ENCODE data around the gene CD19.
"Not testable (repeated sequence)": the region's sequence is repeated elsewhere in the genome, so short reads cannot be mapped to it uniquely, and the experiment has no call there.

The CD19 gene

GRCh38 chr16:28958836-28959235, 27.1 kb downstream of the CD19 start:
- no peaks in the 10 kb centered on the region for H3K9me3 ChIP-seq (ENCODE audit: control insufficient read depth, insufficient read depth, low read length)
- H3K27ac ChIP-seq (ENCODE audit: low read length) = no peak overlapping the region
- no CpG with 5 or more reads among the region's 6 CpGs for WGBS (ENCODE audit: insufficient coverage, insufficient read length)
- no peaks in the 10 kb centered on the region for H3K27me3 ChIP-seq (ENCODE audit: control insufficient read depth, insufficient read depth, low read length)
- DNase-seq (ENCODE audit: low read depth, low spot score) = no peak
- H3K4me3 ChIP-seq (ENCODE audit: low read length) = no peak overlapping the region
- no peaks in the 10 kb centered on the region for H3K4me1 ChIP-seq (ENCODE audit: control insufficient read depth, insufficient read depth, low read length)
- peaks cover 45% of the 10 kb centered on the region for H3K36me3 ChIP-seq (ENCODE audit: control insufficient read depth, insufficient read depth, low read length)

GRCh38 chr16:28964072-28964471, 32.3 kb downstream of the CD19 start:
- Histone ChIP-seq H3K27ac (ENCODE audit: low read length) (no peak overlapping the region), H3K9me3 (ENCODE audit: control insufficient read depth, insufficient read depth, low read length) (no peaks in the 10 kb centered on the region), H3K36me3 (ENCODE audit: control insufficient read depth, insufficient read depth, low read length) (peaks cover 25% of the 10 kb centered on the region), H3K4me3 (ENCODE audit: low read length) (no peak overlapping the region), H3K4me1 (ENCODE audit: control insufficient read depth, insufficient read depth, low read length) (no peaks in the 10 kb centered on the region), H3K27me3 (ENCODE audit: control insufficient read depth, insufficient read depth, low read length) (no peaks in the 10 kb centered on the region)
- no CpG with 5 or more reads among the region's 3 CpGs for WGBS (ENCODE audit: insufficient coverage, insufficient read length)
- DNase-seq (ENCODE audit: low read depth, low spot score) = no peak

DNA sequence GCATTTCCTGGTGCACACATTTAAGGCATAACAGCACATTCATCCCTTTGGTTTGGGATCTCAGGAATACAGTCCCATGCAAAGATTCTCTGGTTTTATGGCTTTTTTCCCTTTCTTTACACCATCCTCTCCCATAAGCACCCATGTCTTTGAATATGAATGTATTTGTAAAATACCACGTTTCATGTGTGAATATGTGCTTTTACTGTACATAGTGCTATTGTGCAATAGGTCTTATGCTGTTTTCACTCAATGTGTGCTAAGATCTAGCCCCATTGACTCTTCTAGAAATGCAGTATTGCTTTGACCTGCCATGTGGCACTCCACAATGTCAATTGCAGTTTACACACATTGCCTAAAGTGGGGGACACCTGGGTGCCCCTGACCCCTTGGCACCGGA, 32.7 kb downstream of the CD19 start:
- Histone ChIP-seq H3K9me3 (ENCODE audit: control insufficient read depth, insufficient read depth, low read length) (no peaks in the 10 kb centered on the region), H3K27ac (ENCODE audit: low read length) (no peak overlapping the region), H3K4me3 (ENCODE audit: low read length) (no peak overlapping the region), H3K36me3 (ENCODE audit: control insufficient read depth, insufficient read depth, low read length) (peaks cover 25% of the 10 kb centered on the region), H3K4me1 (ENCODE audit: control insufficient read depth, insufficient read depth, low read length) (no peaks in the 10 kb centered on the region), H3K27me3 (ENCODE audit: control insufficient read depth, insufficient read depth, low read length) (no peaks in the 10 kb centered on the region)
- DNase-seq (ENCODE audit: low read depth, low spot score) = no peak
- WGBS (ENCODE audit: insufficient coverage, insufficient read length) = no CpG with 5 or more reads among the region's 2 CpGs

DNA sequence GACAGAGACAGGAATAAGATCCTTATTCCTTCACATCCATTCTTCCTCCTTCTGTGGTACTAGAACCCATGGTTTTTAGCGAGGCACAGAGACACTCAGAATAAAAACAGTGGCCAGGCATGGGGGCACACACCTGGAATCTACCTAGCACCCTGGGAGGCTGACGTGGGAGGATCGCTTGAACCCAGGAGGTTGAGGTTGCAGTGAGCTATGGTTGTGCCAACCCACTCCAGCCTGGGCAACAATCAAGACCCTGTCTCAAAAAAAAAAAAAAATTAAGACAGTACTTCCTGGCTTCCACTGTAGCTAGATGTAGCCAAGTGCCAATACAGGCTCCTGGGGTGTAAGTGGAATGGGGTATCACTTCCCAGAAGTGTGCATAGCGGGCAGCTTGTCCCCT, 35.4 kb downstream of the CD19 start:
- no peak overlapping the region for H3K4me3 ChIP-seq (ENCODE audit: low read length)
- WGBS (ENCODE audit: insufficient coverage, insufficient read length) = no CpG with 5 or more reads among the region's 4 CpGs
- H3K4me1 ChIP-seq (ENCODE audit: control insufficient read depth, insufficient read depth, low read length) = no peaks in the 10 kb centered on the region

DNA sequence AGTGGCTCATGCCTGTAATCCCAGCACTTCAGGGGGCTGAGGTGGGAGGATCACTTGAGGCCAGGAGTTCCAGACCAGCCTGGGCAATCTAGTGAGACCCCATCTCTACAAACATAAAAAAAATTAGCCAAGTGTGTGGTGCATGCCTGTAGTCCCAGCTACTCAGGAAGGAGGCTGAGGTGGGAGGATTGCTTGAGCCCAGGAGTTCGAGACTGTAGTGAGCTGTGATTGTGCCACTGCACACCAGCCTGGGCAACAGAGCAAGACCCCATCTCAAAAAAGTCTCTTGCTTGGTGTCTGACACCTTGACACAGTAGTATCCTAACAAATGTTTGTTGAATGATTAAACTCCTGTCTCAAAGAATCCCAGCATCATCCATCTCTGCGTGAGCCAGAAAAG, 37.9 kb downstream of the CD19 start:
- H3K36me3 ChIP-seq (ENCODE audit: control insufficient read depth, insufficient read depth, low read length); H3K4me3 ChIP-seq (ENCODE audit: low read length); H3K4me1 ChIP-seq (ENCODE audit: control insufficient read depth, insufficient read depth, low read length); DNase-seq (ENCODE audit: low read depth, low spot score); H3K9me3 ChIP-seq (ENCODE audit: control insufficient read depth, insufficient read depth, low read length); H3K27ac ChIP-seq (ENCODE audit: low read length); H3K27me3 ChIP-seq (ENCODE audit: control insufficient read depth, insufficient read depth, low read length): not testable (repeated sequence)
- no CpG with 5 or more reads among the region's 2 CpGs for WGBS (ENCODE audit: insufficient coverage, insufficient read length)

More for the DNA sequence above, 35.4 kb downstream of the CD19 start:
- Histone ChIP-seq H3K27me3 (ENCODE audit: control insufficient read depth, insufficient read depth, low read length) (no peaks in the 10 kb centered on the region), H3K27ac (ENCODE audit: low read length) (no peak overlapping the region), H3K9me3 (ENCODE audit: control insufficient read depth, insufficient read depth, low read length) (no peaks in the 10 kb centered on the region), H3K36me3 (ENCODE audit: control insufficient read depth, insufficient read depth, low read length) (peaks cover 20% of the 10 kb centered on the region)
- DNase-seq (ENCODE audit: low read depth, low spot score) = no peak

GRCh38 chr16:28974007-28974436, 42.3 kb downstream of the CD19 start:
- Histone ChIP-seq H3K4me3 (ENCODE audit: low read length) (peak overlapping the region; percentile 82; the same call in 1 of the 2 replicates), H3K27ac (ENCODE audit: low read length) (no peak overlapping the region), H3K27me3 (ENCODE audit: control insufficient read depth, insufficient read depth, low read length) (no peaks in the 10 kb centered on the region), H3K36me3 (ENCODE audit: control insufficient read depth, insufficient read depth, low read length) (no peaks in the 10 kb centered on the region), H3K4me1 (ENCODE audit: control insufficient read depth, insufficient read depth, low read length) (no peaks in the 10 kb centered on the region), H3K9me3 (ENCODE audit: control insufficient read depth, insufficient read depth, low read length) (no peaks in the 10 kb centered on the region)
- no peak for DNase-seq (ENCODE audit: low read depth, low spot score)
- no CpG with 5 or more reads among the region's 17 CpGs for WGBS (ENCODE audit: insufficient coverage, insufficient read length)

DNA sequence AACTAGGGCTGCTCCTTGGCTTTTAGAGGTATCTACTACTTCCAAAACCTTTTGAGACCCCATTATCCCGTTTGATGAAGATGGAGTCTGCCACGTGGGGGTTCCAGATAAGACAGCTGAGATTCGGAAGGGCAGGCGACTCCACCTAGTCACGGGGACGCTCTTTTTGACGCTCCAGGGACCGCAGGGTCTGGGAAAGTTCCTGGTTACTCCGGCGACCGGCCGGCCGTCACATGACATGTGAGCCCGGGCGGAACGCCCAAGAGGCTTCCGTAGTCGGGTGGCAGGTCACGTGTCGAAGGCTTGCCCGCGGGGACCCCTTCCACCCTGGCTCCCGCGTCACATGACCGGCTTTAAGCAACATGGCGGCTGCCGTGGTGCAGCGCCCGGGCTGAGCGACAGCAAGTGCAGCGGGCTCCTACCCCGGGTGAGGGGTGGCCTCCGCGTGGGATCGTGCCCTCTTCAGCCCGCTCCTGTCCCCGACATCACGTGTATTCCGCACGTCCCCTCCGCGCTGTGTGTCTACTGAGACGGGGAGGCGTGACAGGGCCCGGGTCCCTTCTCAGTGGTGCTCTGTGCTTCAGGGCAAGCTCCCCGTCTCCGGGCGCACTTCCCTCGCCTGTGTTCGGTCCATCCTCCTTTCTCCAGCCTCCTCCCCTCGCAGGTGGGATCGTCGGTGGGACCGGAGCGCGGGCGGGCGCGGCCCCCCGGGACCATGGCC, 42.8 kb downstream of the CD19 start, which contains the start of gene SPNS1:
TSS of gene SPNS1 (plus strand) at position 342 of the 721 bp plus-strand sequence. CDS start at position 716, 374 bp downstream.
- no peaks in the 10 kb centered on the region for H3K4me1 ChIP-seq (ENCODE audit: control insufficient read depth, insufficient read depth, low read length)
- no CpG with 5 or more reads among the region's 60 CpGs for WGBS (ENCODE audit: insufficient coverage, insufficient read length)
- H3K27me3 ChIP-seq (ENCODE audit: control insufficient read depth, insufficient read depth, low read length) = no peaks in the 10 kb centered on the region
- H3K4me3 ChIP-seq (ENCODE audit: low read length) = peak within 1 kb of the TSS; percentile 82
- H3K27ac ChIP-seq (ENCODE audit: low read length) = no peak within 1 kb of the TSS
- no peaks in the 10 kb centered on the region for H3K36me3 ChIP-seq (ENCODE audit: control insufficient read depth, insufficient read depth, low read length)
- DNase-seq (ENCODE audit: low read depth, low spot score) = peak; percentile 85
- no peaks in the 10 kb centered on the region for H3K9me3 ChIP-seq (ENCODE audit: control insufficient read depth, insufficient read depth, low read length)

GRCh38 chr16:28975158-28975599, 43.4 kb downstream of the CD19 start:
- no peaks in the 10 kb centered on the region for H3K27me3 ChIP-seq (ENCODE audit: control insufficient read depth, insufficient read depth, low read length)
- H3K4me3 ChIP-seq (ENCODE audit: low read length) = peak overlapping the region; percentile 82
- H3K4me1 ChIP-seq (ENCODE audit: control insufficient read depth, insufficient read depth, low read length) = no peaks in the 10 kb centered on the region
- no CpG with 5 or more reads among the region's 30 CpGs for WGBS (ENCODE audit: insufficient coverage, insufficient read length)
- no peak overlapping the region for H3K27ac ChIP-seq (ENCODE audit: low read length)
- DNase-seq (ENCODE audit: low read depth, low spot score) = no peak
- H3K9me3 ChIP-seq (ENCODE audit: control insufficient read depth, insufficient read depth, low read length) = no peaks in the 10 kb centered on the region
- H3K36me3 ChIP-seq (ENCODE audit: control insufficient read depth, insufficient read depth, low read length) = no peaks in the 10 kb centered on the region

- Histone ChIP-seq H3K36me3 (ENCODE audit: control insufficient read depth, insufficient read depth, low read length) (peaks cover 3% of the 10 kb centered on the region; the same call in 1 of the 2 replicates), H3K27ac (ENCODE audit: low read length) (no peak overlapping the region), H3K4me3 (ENCODE audit: low read length) (no peak overlapping the region), H3K4me1 (ENCODE audit: control insufficient read depth, insufficient read depth, low read length) (no peaks in the 10 kb centered on the region), H3K9me3 (ENCODE audit: control insufficient read depth, insufficient read depth, low read length) (no peaks in the 10 kb centered on the region), H3K27me3 (ENCODE audit: control insufficient read depth, insufficient read depth, low read length) (no peaks in the 10 kb centered on the region)
- DNase-seq (ENCODE audit: low read depth, low spot score) = no peak
- no CpG with 5 or more reads among the region's 11 CpGs for whole genome bisulfite sequencing (ENCODE audit: insufficient coverage, insufficient read length)
Observed at GRCh38 chr16:28977703-28978662, 46.2 kb downstream of the CD19 start.

GRCh38 chr16:28980330-28980729, 48.6 kb downstream of the CD19 start:
- not testable (repeated sequence) for H3K27ac ChIP-seq (ENCODE audit: low read length); H3K4me1 ChIP-seq (ENCODE audit: control insufficient read depth, insufficient read depth, low read length); DNase-seq (ENCODE audit: low read depth, low spot score); H3K4me3 ChIP-seq (ENCODE audit: low read length); H3K36me3 ChIP-seq (ENCODE audit: control insufficient read depth, insufficient read depth, low read length); H3K27me3 ChIP-seq (ENCODE audit: control insufficient read depth, insufficient read depth, low read length); H3K9me3 ChIP-seq (ENCODE audit: control insufficient read depth, insufficient read depth, low read length)
- no CpG with 5 or more reads among the region's 7 CpGs for WGBS (ENCODE audit: insufficient coverage, insufficient read length)

Data from iPS DF 6.9 (cell line).